Keratinocyte (primary cell): ENCODE results near the gene DNMBP.
"Not testable (repeated sequence)": the region's sequence is repeated elsewhere in the genome, so short reads cannot be mapped to it uniquely, and the experiment has no call there.

Experiments used
- EZH2 ChIP-seq: IDR thresholded peaks from one replicate; pipeline ENCODE4 v1.6.1; 2012; ENCODE audit warnings: inconsistent platforms, mild to moderate bottlenecking, low read length, moderate library complexity
- TF ChIP-seq, protein P1 (sequence below), 3 experiments: IDR thresholded peaks in 1 of 3; conservative IDR thresholded peaks in 1 of 3; optimal IDR thresholded peaks in 1 of 3; 2 replicates in 2 of 3; 3 replicates in 1 of 3; pipeline versions ENCODE3 to v1.5.1; 2011; ENCODE audit warnings: low read length in 3 of 3, mild to moderate bottlenecking in 3 of 3, moderate library complexity in 2 of 3, control low read depth in 1 of 3, inconsistent platforms in 1 of 3; ENCODE audit not compliant: insufficient read depth in 2 of 3; ENCODE audit errors: extremely low read depth in 1 of 3

- TF ChIP-seq, protein P1, sequence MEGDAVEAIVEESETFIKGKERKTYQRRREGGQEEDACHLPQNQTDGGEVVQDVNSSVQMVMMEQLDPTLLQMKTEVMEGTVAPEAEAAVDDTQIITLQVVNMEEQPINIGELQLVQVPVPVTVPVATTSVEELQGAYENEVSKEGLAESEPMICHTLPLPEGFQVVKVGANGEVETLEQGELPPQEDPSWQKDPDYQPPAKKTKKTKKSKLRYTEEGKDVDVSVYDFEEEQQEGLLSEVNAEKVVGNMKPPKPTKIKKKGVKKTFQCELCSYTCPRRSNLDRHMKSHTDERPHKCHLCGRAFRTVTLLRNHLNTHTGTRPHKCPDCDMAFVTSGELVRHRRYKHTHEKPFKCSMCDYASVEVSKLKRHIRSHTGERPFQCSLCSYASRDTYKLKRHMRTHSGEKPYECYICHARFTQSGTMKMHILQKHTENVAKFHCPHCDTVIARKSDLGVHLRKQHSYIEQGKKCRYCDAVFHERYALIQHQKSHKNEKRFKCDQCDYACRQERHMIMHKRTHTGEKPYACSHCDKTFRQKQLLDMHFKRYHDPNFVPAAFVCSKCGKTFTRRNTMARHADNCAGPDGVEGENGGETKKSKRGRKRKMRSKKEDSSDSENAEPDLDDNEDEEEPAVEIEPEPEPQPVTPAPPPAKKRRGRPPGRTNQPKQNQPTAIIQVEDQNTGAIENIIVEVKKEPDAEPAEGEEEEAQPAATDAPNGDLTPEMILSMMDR (optimal IDR thresholded peaks at IDR 0.05 in 1 of 3, IDR thresholded peaks at IDR 0.05 in 1 of 3, conservative IDR thresholded peaks at IDR 0.05 in 1 of 3; ENCODE audit: extremely low read depth in 1 of 3, insufficient read depth in 2 of 3, low read length in 3 of 3): not testable (repeated sequence)
- not testable (repeated sequence) for TF ChIP-seq EZH2
Measured at GRCh38 chr10:99963467-99964165, 46.1 kb downstream of the DNMBP start.
